Measurements from ENCODE around the gene GPATCH3. TPM values are rescaled to one million over a fixed set of nuclear protein-coding genes. Genes with fewer than 3 reads are reported as not detected.

The GPATCH3 gene
- total and polyA plus RNA-seq, 2 of the 8 experiments (the other 6 are each of a cell fraction or from before 2014, with no cell fraction given), result 7.9 to 17.4 TPM

DNA sequence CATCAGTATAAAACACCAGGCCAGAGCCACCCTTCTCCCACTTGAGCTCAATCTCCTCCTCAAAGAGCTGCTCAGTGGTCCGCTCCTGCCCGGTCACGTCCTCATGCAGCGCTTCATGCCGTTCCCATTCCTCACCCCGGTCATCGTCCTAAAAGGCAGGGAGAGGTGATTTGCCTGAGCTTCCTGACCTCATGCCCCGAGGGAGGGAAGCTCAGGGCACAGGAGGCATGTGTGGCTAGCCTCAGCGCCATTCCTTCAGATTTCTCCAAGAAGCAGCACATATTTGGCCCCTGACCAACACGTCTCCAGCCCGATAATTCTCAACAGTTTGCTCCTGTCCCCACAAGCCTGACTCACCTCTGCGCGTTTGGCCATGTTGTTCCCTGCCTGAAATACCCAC, 6.0 kb downstream of the GPATCH3 start:
- H3K14ac ChIP-seq (ENCODE audit: insufficient read length), result no peak overlapping the region
- no peak overlapping the region for H4K91ac ChIP-seq (replicated peaks; ENCODE audit: insufficient read length, low read length)
- H3K79me2 ChIP-seq (ENCODE audit: control insufficient read depth in 1 of 2, insufficient read depth in 2 of 2, low read length in 2 of 2), result peaks cover 4 to 13% of the 10 kb centered on the region in 2 experiments
- no peak overlapping the region for H3K18ac ChIP-seq (ENCODE audit: extremely low read depth, low read length)
- DNase-seq (ENCODE audit: low read depth in 1 of 2, low spot score in 2 of 2) (no peak), FAIRE-seq (no peak)
- H3K4me2 ChIP-seq (ENCODE audit: insufficient read depth in 1 of 2, low read depth in 2 of 2, low read length in 2 of 2), result no peak overlapping the region
- no peak overlapping the region for H3K9ac ChIP-seq (replicated peaks in 1 of 4; ENCODE audit: extremely low read depth in 1 of 4, low read depth in 3 of 4, low read length in 3 of 4)
- peaks cover 8 to 32% (median 15%) of the 10 kb centered on the region in 4 experiments; a peak in 7 of 8 replicates for H3K36me3 ChIP-seq (ENCODE audit: control insufficient read depth in 2 of 4, insufficient read depth in 4 of 4, low read length in 3 of 4)
- no peak overlapping the region for H2BK20ac ChIP-seq (ENCODE audit: low read length)
- H4K20me1 ChIP-seq (replicated peaks in 1 of 2; ENCODE audit: control insufficient read depth in 1 of 2, insufficient read depth in 2 of 2, low read length in 2 of 2), result peaks cover 2 to 6% of the 10 kb centered on the region in 2 experiments
- H2AFZ ChIP-seq (ENCODE audit: low read length), result no peak overlapping the region
- H3K79me1 ChIP-seq (ENCODE audit: low read depth, low read length), result peaks cover 6% of the 10 kb centered on the region; the same call in 1 of the 2 replicates
- no peak overlapping the region for H2AK5ac ChIP-seq (ENCODE audit: low read depth, low read length)
- H4K8ac ChIP-seq (ENCODE audit: extremely low read depth, insufficient read depth, low read length), result no peak overlapping the region
- H3K4ac ChIP-seq (replicated peaks; ENCODE audit: insufficient read length, low read depth, low read length), result no peak overlapping the region
- WGBS, 2 experiments (ENCODE audit: extremely low coverage in 1 of 2, insufficient coverage in 1 of 2, insufficient read length in 1 of 2, insufficient replicate concordance in 2 of 2, low coverage in 1 of 2, low lambda C conversion rate in 2 of 2, missing lambda C conversion rate in 1 of 2), result 98% methylated on average over 13 of the region's 13 CpGs; no CpG with 5 or more reads in 1 of the 2 experiments
- CTCF ChIA-PET (ENCODE audit: partially characterized antibody), result interaction anchor here (31.7 kb wide), 1 partner anchor 30 kb away, joined by 547 read pairs; the partner anchor contains the start of gene SFN
- H3K4me3 ChIP-seq (ENCODE audit: extremely low read depth in 1 of 4, insufficient read depth in 2 of 4, low read depth in 3 of 4, low read length in 4 of 4), result no peak overlapping the region
- POLR2A ChIA-PET (ENCODE audit: partially characterized antibody), result interaction anchor here (0.7 to 1.5 kb wide), 3 partner anchors 9 to 63 kb away, joined by 3 to 4 read pairs (median 3); partner anchors contain the start of gene NUDC
- H4K5ac ChIP-seq (ENCODE audit: insufficient read length, low read depth, low read length), result no peak overlapping the region
- TF ChIP-seq KDM5A (IDR thresholded peaks at IDR 0.05; ENCODE audit: low read length), result no peak
- no peak for TF ChIP-seq SP2 (IDR thresholded peaks at IDR 0.05; ENCODE audit: low read length)
- no peak for TF ChIP-seq MAFK (IDR thresholded peaks at IDR 0.05; ENCODE audit: low read depth, low read length)
- TF ChIP-seq JUND (IDR thresholded peaks at IDR 0.05; ENCODE audit: low read length), result no peak
- TF ChIP-seq TCF12 (IDR thresholded peaks at IDR 0.05; ENCODE audit: low read depth, low read length), result no peak
- no peak for TF ChIP-seq SAP30 (IDR thresholded peaks at IDR 0.05; ENCODE audit: insufficient read depth, insufficient replicate concordance, low read length)
- no peak for TF ChIP-seq POU5F1 (IDR thresholded peaks at IDR 0.05; ENCODE audit: low read depth, low read length)
- no peak for TF ChIP-seq ZNF274 (IDR thresholded peaks at IDR 0.05; ENCODE audit: borderline replicate concordance, extremely low read depth, low read length)
- no peak for TF ChIP-seq SIRT6 (IDR thresholded peaks at IDR 0.05; ENCODE audit: low read length)
- TF ChIP-seq CHD1 (IDR thresholded peaks at IDR 0.05; ENCODE audit: low read depth, low read length), result no peak
- TF ChIP-seq TAF1 (IDR thresholded peaks at IDR 0.05; ENCODE audit: low read depth, low read length), result no peak
- TF ChIP-seq GTF2F1 (IDR thresholded peaks at IDR 0.05; ENCODE audit: borderline replicate concordance, low read depth, low read length), result no peak
- TF ChIP-seq RNF2 (IDR thresholded peaks at IDR 0.05; ENCODE audit: borderline replicate concordance, low read depth, low read length, missing control alignments, poor library complexity, severe bottlenecking), result no peak
- TF ChIP-seq EZH2 (IDR thresholded peaks at IDR 0.05; ENCODE audit: low read depth, low read length, severe bottlenecking), result no peak
- H2BK15ac ChIP-seq (ENCODE audit: low read length), result no peak overlapping the region
- peaks cover 0 to 8% (median 4%) of the 10 kb centered on the region in 4 experiments; a peak in 3 of 7 replicates for H3K4me1 ChIP-seq (replicated peaks in 1 of 4; ENCODE audit: control insufficient read depth in 3 of 4, insufficient read depth in 4 of 4, low read length in 3 of 4)
- H3K23me2 ChIP-seq (ENCODE audit: low read depth, low read length), result peaks cover 12% of the 10 kb centered on the region; the same call in 1 of the 2 replicates
- H3K27ac ChIP-seq (ENCODE audit: low read depth, low read length), result no peak overlapping the region
- H3K56ac ChIP-seq (replicated peaks; ENCODE audit: insufficient read length, low read depth, low read length), result no peak overlapping the region
- no peak overlapping the region for H2BK12ac ChIP-seq (ENCODE audit: low read depth, low read length)
- no peaks in the 10 kb centered on the region for H3K27me3 ChIP-seq (replicated peaks in 1 of 4; ENCODE audit: control insufficient read depth in 3 of 4, extremely low read depth in 1 of 4, insufficient read depth in 3 of 4, low read length in 3 of 4)
- H2BK5ac ChIP-seq (ENCODE audit: low read depth, low read length), result no peak overlapping the region
- no peaks in the 10 kb centered on the region for H3K9me3 ChIP-seq (ENCODE audit: insufficient read depth in 2 of 2, low read depth in 1 of 2, low read length in 1 of 2)
- no peak overlapping the region for H3K23ac ChIP-seq (ENCODE audit: insufficient read length)
- no peak overlapping the region for H2BK120ac ChIP-seq (replicated peaks; ENCODE audit: low read depth, low read length)

Data from H1 (cell line).